Activated naive CD4-positive, alpha-beta T cell treated with anti-CD3 and anti-CD28 coated beads, Interleukin-2, amount 10 ng/mL, durations not matched to agents 7 days and 5 days (primary cell): ENCODE measurements around the gene FAM111B.

Source experiments
- CTCF ChIA-PET: fragments of 350-600 bp; sonication (Branson Sonifier 250); formaldehyde crosslinking; loops from one replicate; lab custom pipeline; 2021; ENCODE audit warnings: antibody characterized with exemption; lab: Charles Lee
- DNase-seq: peaks from one replicate; pipeline ENCODE4 v3.0.0-alpha.2; 2020
- H3K27ac Mint-ChIP-seq: one replicate; pipeline ENCODE4 v1.8.0; 2021; ENCODE audit warnings: mild to moderate bottlenecking, moderate library complexity, mixed read lengths
- H3K27me3 Mint-ChIP-seq: one replicate; pipeline ENCODE4 v1.8.0; 2021; ENCODE audit warnings: mild to moderate bottlenecking, mixed read lengths
- H3K36me3 Mint-ChIP-seq: one replicate; pipeline ENCODE4 v1.8.0; 2021; ENCODE audit warnings: mixed read lengths
- H3K4me1 Mint-ChIP-seq: one replicate; pipeline ENCODE4 v1.8.0; 2021; ENCODE audit warnings: mixed read lengths
- H3K4me3 Mint-ChIP-seq: one replicate; pipeline ENCODE4 v1.8.0; 2021; ENCODE audit warnings: mild to moderate bottlenecking, moderate library complexity, mixed read lengths
- H3K9me3 Mint-ChIP-seq: one replicate; pipeline ENCODE4 v1.8.0; 2021; ENCODE audit warnings: mixed read lengths

The FAM111B gene

DNA sequence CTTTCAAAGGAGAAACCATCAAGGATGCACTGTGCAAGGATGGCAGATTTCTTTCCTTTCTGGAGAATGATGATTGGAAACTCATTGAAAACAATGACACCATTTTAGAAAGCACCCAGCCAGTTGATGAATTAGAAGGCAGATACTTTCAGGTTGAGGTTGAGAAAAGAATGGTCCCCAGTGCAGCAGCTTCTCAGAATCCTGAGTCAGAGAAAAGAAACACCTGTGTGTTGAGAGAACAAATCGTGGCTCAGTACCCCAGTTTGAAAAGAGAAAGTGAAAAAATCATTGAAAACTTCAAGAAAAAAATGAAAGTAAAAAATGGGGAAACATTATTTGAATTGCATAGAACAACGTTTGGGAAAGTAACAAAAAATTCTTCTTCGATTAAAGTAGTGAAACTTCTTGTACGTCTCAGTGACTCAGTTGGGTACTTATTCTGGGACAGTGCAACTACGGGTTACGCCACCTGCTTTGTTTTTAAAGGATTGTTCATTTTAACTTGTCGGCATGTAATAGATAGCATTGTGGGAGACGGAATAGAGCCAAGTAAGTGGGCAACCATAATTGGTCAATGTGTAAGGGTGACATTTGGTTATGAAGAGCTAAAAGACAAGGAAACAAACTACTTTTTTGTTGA, 45.4 kb downstream of the FAM111B start:
- H3K36me3 Mint-ChIP-seq = peaks cover 62% of the 10 kb centered on the region
- peaks cover 56% of the 10 kb centered on the region for H3K4me1 Mint-ChIP-seq
- CTCF ChIA-PET = interaction anchor here (0.7 to 1.7 kb wide), 4 partner anchors 10 to 103 kb away, joined by 3 to 5 read pairs (median 4); partner anchors contain the start of gene FAM111A
- H3K27ac Mint-ChIP-seq = peak overlapping the region; percentile 86
- no peaks in the 10 kb centered on the region for H3K9me3 Mint-ChIP-seq
- DNase-seq = no peak
- H3K4me3 Mint-ChIP-seq = peak overlapping the region; percentile 59
- no peaks in the 10 kb centered on the region for H3K27me3 Mint-ChIP-seq

DNA sequence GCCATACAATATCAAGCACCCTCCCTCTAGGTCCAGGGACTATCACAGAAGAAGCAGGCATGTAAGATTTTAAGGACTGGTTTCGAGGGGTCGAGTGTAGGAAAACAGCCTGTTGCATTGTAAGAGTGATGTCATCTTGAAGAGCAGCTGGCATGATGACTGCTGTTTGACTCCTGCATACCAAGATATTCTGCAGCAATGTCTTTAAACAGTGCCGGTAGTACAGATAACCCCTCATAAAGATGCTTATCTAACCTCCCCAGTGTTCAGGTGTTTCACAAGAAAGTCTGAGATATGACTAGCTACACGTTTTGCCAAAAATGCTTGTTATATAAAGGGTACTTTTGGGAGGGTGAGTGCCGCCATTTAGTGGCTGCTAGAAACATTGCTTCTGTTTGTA, 47.6 kb downstream of the FAM111B start:
- Mint-ChIP-seq H3K36me3 (peaks cover 43% of the 10 kb centered on the region), H3K27me3 (no peaks in the 10 kb centered on the region), H3K27ac (no peak overlapping the region), H3K9me3 (no peaks in the 10 kb centered on the region), H3K4me3 (no peak overlapping the region), H3K4me1 (peaks cover 42% of the 10 kb centered on the region)
- DNase-seq = no peak
- CTCF ChIA-PET = interaction anchor here (0.9 to 5.8 kb wide), 3 partner anchors 10 to 97 kb away, joined by 3 to 113 read pairs (median 3); partner anchors contain the start of gene FAM111A

DNA sequence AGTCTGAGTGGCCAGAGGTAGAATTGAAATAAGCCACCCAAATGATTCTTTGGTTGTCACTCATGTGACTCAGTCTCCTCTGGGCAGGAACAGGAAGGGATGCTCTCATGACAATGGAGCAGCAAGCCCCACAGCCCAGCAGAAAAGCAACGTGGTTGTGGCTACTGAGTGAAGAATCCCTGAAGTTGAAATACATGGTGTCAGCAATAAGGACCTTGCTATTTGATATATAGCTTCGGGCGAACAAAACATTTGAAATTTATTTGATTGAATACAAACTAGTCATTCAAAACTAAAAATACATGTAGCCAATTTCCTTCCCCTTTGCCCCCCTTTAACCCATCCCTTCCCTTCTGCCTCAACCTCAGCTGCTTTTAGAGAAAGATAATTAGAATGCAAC, 50.4 kb downstream of the FAM111B start:
- H3K36me3 Mint-ChIP-seq = peaks cover 23% of the 10 kb centered on the region
- no peak overlapping the region for H3K4me3 Mint-ChIP-seq
- H3K4me1 Mint-ChIP-seq = peaks cover 18% of the 10 kb centered on the region
- peaks cover under 1% of the 10 kb centered on the region for H3K27me3 Mint-ChIP-seq
- CTCF ChIA-PET = interaction anchor here (0.9 to 5.8 kb wide), 12 partner anchors 13 to 135 kb away, joined by 3 to 113 read pairs (median 7); partner anchors contain the start of genes DTX4 and FAM111A
- no peaks in the 10 kb centered on the region for H3K9me3 Mint-ChIP-seq
- no peak overlapping the region for H3K27ac Mint-ChIP-seq
- DNase-seq = no peak

DNA sequence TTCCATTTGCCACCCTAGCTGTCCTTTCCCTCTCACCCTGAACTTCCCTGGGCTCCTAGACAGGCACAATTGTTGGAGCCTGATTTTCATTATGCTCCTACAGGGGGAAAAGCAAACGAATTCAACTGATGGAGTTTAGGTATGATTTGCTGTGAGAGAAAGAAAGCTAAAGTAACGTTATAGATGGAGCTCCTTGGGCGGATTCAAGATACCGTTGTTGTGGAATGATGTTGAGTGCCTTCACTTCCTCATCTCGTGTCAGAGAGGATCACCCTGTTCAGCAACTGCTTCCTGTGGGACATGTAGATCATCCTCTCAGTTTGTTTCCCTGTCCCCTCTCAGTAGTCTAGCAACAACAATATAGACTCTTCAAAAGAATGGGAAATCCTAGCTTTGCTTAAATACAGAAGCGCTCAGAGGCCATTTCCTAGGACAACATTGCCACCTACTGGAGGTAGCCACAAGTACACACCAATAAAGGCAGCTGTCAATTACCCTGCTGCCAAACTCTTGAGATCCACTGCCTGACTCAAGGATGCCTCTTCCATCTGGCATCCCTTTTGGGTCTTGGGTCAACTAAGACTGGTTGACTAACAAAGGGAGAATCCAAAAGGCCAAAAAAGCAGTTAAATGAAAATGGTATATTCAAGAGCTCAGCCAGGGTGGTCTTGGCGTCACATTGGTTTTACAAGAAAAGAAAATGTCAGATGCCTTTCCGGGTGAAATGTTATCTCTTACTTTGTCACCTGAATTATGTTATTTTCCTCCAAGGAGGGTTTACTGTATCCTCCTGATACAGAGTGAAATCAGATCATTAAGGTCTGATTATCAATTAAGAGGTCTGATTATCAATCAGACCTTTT, 51.4 kb downstream of the FAM111B start:
- no peak overlapping the region for H3K4me3 Mint-ChIP-seq
- no peaks in the 10 kb centered on the region for H3K9me3 Mint-ChIP-seq
- H3K36me3 Mint-ChIP-seq = peaks cover 14% of the 10 kb centered on the region
- peak; percentile 78 for DNase-seq
- peaks cover 5% of the 10 kb centered on the region for H3K27me3 Mint-ChIP-seq
- peaks cover 9% of the 10 kb centered on the region for H3K4me1 Mint-ChIP-seq
- CTCF ChIA-PET = interaction anchor here (0.6 to 5.8 kb wide), 29 partner anchors 8 to 341 kb away, joined by 3 to 113 read pairs (median 4); partner anchors contain the start of genes DTX4, FAM111A and FAM111B
- no peak overlapping the region for H3K27ac Mint-ChIP-seq

DNA sequence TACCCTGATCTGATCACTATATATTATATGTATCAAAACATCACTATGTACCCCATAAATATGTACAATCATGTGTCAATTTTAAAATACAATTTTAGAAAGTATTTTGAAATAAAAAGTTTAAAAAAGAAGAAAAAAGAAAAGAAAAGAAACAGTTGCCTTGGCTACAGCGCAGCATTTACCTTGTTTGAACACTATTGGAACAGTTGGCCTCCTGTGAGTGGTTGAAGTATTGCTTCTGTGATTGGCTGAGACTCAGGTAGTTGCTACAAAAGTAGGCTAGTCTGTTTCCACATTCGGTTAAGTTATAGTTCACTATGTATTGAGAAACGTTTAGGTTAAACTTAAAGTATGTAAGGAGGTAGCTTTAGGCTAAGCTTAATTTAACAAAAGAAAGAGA, 57.0 kb downstream of the FAM111B start:
- DNase-seq = no peak
- Mint-ChIP-seq H3K9me3 (no peaks in the 10 kb centered on the region), H3K27ac (no peak overlapping the region), H3K4me3 (no peak overlapping the region), H3K36me3 (no peaks in the 10 kb centered on the region), H3K27me3 (peaks cover 9% of the 10 kb centered on the region), H3K4me1 (no peaks in the 10 kb centered on the region)
- CTCF ChIA-PET = interaction anchor here (0.7 to 1.7 kb wide), 3 partner anchors 12 to 42 kb away, joined by 3 to 4 read pairs (median 3); no protein-coding TSS in a partner anchor

DNA sequence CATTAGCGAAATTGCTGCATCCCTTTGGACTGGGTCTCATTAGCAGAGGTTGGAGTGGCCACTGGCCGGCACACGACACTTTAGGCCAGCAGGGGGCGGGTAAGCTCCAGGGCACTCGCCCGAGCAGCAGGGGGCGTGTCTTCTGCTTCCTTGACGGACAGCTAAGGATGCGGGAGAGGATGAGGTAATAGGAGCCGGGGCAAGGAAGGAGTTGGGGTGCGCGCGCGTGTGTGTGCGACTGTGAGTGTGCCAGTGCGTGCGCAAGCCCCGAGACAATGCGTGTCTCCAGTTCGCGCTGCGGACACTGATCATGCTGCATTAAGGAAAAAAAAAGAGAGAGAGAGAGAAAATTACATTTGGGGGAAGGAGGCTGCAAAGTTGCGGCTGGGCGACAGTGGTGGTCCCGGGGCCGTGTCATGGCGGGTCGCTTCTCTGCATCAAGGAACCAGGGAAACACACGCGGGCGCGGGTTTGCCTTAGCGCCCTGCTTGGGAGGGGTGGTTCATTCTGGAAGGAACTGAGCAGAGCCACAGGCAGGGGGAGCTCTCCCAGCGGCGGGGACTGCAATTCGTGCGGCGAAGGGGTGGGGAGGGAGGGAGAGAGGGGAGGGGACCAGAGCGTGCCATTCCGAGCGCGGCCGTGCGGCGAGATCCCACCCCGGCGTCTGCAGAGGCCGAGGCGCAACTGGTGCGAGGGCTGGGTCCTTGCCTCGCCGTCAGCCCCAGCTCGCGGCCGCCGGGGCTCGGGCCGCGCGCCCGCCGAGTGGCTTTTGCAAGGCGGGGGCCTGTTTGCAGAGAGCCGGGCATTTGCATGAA, 64.7 kb downstream of the FAM111B start, which contains the start of gene DTX4:
TSS of gene DTX4 (plus strand) at position 625 of the 815 bp plus-strand sequence. CDS start 464 bp downstream, outside the sequence.
- H3K27ac Mint-ChIP-seq = peak within 1 kb of the TSS; percentile 13
- peaks cover 7% of the 10 kb centered on the region for H3K4me1 Mint-ChIP-seq
- H3K4me3 Mint-ChIP-seq = peak within 1 kb of the TSS; percentile 79
- H3K36me3 Mint-ChIP-seq = no peaks in the 10 kb centered on the region
- CTCF ChIA-PET = interaction anchor here (0.6 to 3.5 kb wide), 27 partner anchors 11 to 530 kb away, joined by 3 to 49 read pairs (median 4); partner anchors contain the start of genes FAM111A, OR5A1 and PATL1
- DNase-seq = peak; percentile 94
- peaks cover 35% of the 10 kb centered on the region for H3K27me3 Mint-ChIP-seq
- H3K9me3 Mint-ChIP-seq = no peaks in the 10 kb centered on the region

DNA sequence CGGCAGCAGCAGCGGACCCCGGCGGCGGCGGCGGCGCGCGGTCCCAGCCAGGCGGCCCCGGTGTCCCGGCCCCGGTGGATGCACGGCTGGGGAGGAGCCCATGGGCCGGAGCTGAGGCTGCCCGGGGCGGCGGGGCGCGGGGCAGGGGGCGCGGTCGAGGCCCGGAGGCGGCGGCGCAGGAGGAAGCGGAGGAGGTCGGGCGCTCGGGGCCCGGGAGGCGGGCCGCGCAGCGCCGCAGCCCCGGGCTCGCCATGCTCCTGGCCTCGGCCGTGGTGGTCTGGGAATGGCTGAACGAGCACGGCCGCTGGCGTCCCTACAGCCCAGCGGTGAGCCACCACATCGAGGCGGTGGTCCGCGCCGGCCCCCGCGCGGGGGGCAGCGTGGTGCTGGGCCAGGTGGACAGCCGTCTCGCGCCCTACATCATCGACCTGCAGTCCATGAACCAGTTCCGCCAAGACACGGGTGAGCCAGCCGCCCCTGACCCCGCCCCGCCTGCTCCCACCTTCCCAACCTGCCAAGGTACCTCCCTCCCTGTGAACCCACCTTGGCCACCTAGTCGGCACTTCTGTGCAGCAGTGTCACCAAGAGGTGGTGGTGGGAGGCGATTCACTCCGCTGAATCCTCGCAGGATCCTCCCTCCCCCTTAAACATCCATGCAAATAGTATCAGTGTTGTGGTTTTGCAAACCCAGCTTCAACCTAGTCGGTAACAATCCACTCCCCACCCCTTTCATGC, 65.5 kb downstream of the FAM111B start:
- peak overlapping the region; percentile 13 for H3K27ac Mint-ChIP-seq
- peaks cover 35% of the 10 kb centered on the region for H3K27me3 Mint-ChIP-seq
- CTCF ChIA-PET = interaction anchor here (0.6 to 3.5 kb wide), 20 partner anchors 10 to 529 kb away, joined by 3 to 49 read pairs (median 4); partner anchors contain the start of genes FAM111A and OR5A1
- H3K4me1 Mint-ChIP-seq = peaks cover 7% of the 10 kb centered on the region
- H3K9me3 Mint-ChIP-seq = no peaks in the 10 kb centered on the region
- no peaks in the 10 kb centered on the region for H3K36me3 Mint-ChIP-seq
- peak overlapping the region; percentile 79 for H3K4me3 Mint-ChIP-seq
- DNase-seq = peak; percentile 46

DNA sequence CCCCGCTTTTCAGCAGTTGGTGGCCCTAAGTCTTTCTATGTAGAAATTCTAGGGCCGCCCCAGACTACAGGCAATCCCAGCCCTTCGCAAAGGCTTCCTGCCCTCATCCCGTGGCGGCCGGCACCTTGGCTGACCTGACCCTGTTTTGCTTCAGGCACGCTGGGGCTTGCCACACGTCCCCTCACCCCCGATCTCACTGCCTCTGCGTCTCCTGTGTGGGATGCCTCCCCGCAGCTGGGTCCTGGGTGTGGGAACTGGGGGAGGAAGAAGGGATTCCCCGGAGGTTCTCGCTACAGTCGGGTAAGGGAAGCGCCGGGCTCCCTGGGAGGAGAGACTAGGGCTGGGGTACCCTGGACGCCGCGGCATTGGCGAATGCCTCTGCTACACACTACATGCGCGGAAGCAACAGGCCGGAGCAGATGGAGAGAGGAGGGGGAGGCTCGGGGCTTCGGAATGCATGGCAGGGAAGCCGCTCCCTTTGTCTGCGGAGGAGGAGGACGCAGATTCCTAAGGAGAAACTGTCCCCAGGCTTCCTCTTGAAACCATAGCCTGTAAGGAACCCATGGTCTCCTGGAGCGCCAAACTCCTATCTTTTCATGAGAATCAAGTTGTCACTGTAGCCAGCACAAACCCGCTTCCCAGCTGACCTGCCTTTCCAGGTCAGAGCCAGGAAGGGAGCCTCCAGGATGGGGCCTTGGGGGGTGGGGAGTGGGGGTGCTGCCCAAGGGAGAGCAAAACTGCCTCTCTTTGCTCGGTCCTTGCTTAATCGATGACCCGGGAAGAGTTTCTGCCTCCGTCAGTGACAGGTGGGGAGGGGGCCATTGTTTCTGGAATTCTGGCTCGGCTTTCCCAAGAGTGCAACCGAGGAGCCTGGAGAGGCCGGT, 66.3 kb downstream of the FAM111B start:
- peaks cover 7% of the 10 kb centered on the region for H3K4me1 Mint-ChIP-seq
- no peaks in the 10 kb centered on the region for H3K9me3 Mint-ChIP-seq
- H3K27ac Mint-ChIP-seq = peak overlapping the region; percentile 34
- peak overlapping the region; percentile 79 for H3K4me3 Mint-ChIP-seq
- CTCF ChIA-PET = interaction anchor here (3.0 to 3.5 kb wide), 3 partner anchors 13 to 33 kb away, joined by 20 to 49 read pairs (median 28); no protein-coding TSS in a partner anchor
- no peak for DNase-seq
- H3K36me3 Mint-ChIP-seq = no peaks in the 10 kb centered on the region
- peaks cover 40% of the 10 kb centered on the region for H3K27me3 Mint-ChIP-seq

DNA sequence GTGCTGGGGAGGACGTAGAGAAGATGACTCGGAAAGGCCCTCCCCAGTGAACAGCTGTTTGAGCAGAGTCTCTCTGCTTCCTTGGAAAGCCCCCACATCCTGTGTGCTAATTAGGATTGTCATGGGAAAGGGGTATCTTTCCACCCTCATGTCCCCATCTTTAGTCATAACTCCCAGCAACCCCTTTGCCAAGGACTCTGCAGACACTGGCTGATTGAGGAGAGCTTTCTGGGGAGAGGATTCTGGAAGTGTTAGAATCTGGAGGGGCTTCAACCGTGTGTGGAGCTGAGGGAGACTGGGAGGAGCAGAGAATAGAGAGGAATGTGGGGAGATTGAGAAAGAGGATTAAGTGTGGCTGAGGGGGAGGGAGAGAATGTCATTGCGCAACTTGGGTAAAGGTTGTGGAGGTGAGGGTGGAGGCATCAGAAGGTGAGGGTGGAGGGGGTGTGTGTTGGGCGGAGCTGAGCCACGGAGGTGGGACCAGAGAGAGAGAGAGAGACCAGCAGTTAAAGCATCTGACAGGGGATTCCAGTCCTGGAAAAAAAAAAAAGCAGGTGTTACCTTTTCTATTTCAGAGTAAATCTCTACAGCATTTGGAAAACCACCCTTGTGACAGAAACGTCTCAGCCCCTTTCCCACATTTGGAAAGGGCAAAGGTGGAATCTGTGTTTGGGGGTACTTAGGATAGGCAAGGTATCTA, 67.1 kb downstream of the FAM111B start:
- Mint-ChIP-seq H3K4me1 (peaks cover 7% of the 10 kb centered on the region), H3K36me3 (no peaks in the 10 kb centered on the region), H3K27ac (no peak overlapping the region), H3K27me3 (peaks cover 45% of the 10 kb centered on the region), H3K9me3 (no peaks in the 10 kb centered on the region), H3K4me3 (no peak overlapping the region)
- DNase-seq = no peak
- CTCF ChIA-PET = interaction anchor here (0.7 to 2.6 kb wide), 3 partner anchors 12 to 255 kb away, joined by 3 to 20 read pairs (median 3); no protein-coding TSS in a partner anchor

DNA sequence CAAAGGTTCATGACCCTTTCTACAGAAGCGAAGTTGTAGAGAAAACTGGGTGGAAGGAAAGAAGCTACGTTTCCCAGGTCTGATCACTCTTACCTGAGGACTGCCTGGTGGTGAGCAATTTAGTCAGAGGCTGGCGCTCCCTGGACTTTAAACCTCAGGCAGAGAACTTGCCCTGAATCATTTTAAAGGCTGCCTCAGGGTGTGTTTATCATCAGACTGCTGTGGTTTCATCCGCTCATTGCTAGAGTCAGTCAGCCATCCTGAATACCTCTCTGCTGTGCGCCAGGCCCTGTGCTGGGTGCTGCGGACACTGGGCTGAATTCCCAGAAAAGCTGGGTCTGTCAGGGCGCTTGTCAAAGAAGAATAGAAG, 67.6 kb downstream of the FAM111B start:
- H3K27me3 Mint-ChIP-seq = peaks cover 50% of the 10 kb centered on the region
- CTCF ChIA-PET = interaction anchor here (0.7 to 2.6 kb wide), 3 partner anchors 11 to 255 kb away, joined by 3 to 20 read pairs (median 3); no protein-coding TSS in a partner anchor
- DNase-seq = no peak
- H3K27ac Mint-ChIP-seq = no peak overlapping the region
- no peaks in the 10 kb centered on the region for H3K36me3 Mint-ChIP-seq
- no peak overlapping the region for H3K4me3 Mint-ChIP-seq
- peaks cover 4% of the 10 kb centered on the region for H3K9me3 Mint-ChIP-seq
- H3K4me1 Mint-ChIP-seq = peaks cover 7% of the 10 kb centered on the region

DNA sequence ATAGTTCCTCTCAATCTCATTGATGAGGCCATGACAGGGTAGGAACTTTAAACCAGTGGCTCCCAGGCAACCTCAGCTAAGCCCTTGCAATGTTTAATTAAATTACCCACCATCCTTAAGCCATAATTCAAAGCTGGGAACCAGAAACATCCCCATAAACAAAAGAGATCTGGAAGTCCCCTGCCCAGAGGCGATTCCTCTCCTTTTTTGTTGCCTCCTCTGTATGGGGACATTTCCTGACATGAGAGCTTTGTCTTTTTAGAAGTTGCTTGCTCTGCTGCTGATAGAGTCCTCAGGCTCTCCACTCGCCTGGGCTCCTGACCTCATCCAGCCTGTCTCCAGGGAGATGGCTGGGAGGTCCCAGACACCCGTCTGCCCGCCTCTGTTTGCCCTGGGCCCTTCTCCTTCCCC, 68.1 kb downstream of the FAM111B start:
- Mint-ChIP-seq H3K4me3 (no peak overlapping the region), H3K27ac (no peak overlapping the region), H3K27me3 (peaks cover 54% of the 10 kb centered on the region), H3K36me3 (no peaks in the 10 kb centered on the region), H3K4me1 (peaks cover 7% of the 10 kb centered on the region), H3K9me3 (peaks cover 5% of the 10 kb centered on the region)
- no peak for DNase-seq
- CTCF ChIA-PET = interaction anchor here (0.7 to 2.6 kb wide), 5 partner anchors 11 to 254 kb away, joined by 3 to 20 read pairs (median 3); no protein-coding TSS in a partner anchor
